ENCODE data around the gene QRFPR. TPM values are rescaled to one million over a fixed set of nuclear protein-coding genes. Genes with fewer than 3 reads are reported as not detected.

The QRFPR gene
- total RNA-seq, 1 donor from 2014 or later = 0.17 TPM

Other genes starting within 250 kb of the QRFPR start
- 0.21 and 1.1 TPM in 2 replicates for gene TNIP3, start 216.7 kb downstream of the QRFPR start, total RNA-seq